GM12873 (cell line): ENCODE results near the gene MYH3.
A peak's percentile ranks its signal among the peaks of the same experiment; 100 is the strongest.

Source experiments
- CTCF ChIP-seq: IDR thresholded peaks from 2 replicates; pipeline ENCODE4 v1.5.1; 2012; ENCODE audit warnings: low read depth, mild to moderate bottlenecking, moderate library complexity, low read length, control low read depth; ENCODE audit not compliant: insufficient read depth; ENCODE audit errors: missing control alignments

MYH3 gene

GRCh38 chr17:10621397-10621796, 35.7 kb downstream of the MYH3 start:
- TF ChIP-seq CTCF, result no peak

- no peak for TF ChIP-seq CTCF
Measured at GRCh38 chr17:10620823-10621222, 36.3 kb downstream of the MYH3 start.

- TF ChIP-seq CTCF, result peak; percentile 97
Measured at GRCh38 chr17:10618202-10618635, 38.9 kb downstream of the MYH3 start.

GRCh38 chr17:10617120-10617505, 40.0 kb downstream of the MYH3 start:
- no peak for TF ChIP-seq CTCF

- peak; percentile 99 for TF ChIP-seq CTCF
Measured at GRCh38 chr17:10616502-10617119, 40.5 kb downstream of the MYH3 start.

- TF ChIP-seq CTCF, result peak; percentile 83
Measured at GRCh38 chr17:10614536-10615155, 42.5 kb downstream of the MYH3 start.

GRCh38 chr17:10613775-10614513, 43.2 kb downstream of the MYH3 start:
- no peak for TF ChIP-seq CTCF
